GM12878 (cell line): ENCODE measurements around the gene ETS1. TPM values are rescaled to one million over a fixed set of nuclear protein-coding genes. Genes with fewer than 3 reads are reported as not detected.

Experiments
- CBFB ChIP-seq: IDR thresholded peaks from 2 replicates; pipeline ENCODE4 v1.6.1; 2016; ENCODE audit warnings: antibody characterized with exemption, low read depth
- CBX5 ChIP-seq: sonication (generic); IDR thresholded peaks from 2 replicates; pipeline ENCODE4 v1.6.1; 2016; ENCODE audit warnings: low read depth, moderate library complexity, mild to moderate bottlenecking, inconsistent platforms
- CREM ChIP-seq: IDR thresholded peaks from 2 replicates; pipeline ENCODE4 v1.6.1; 2014; ENCODE audit warnings: antibody characterized with exemption, low read depth
- E2F8 ChIP-seq: fragments of 450-650 bp; IDR thresholded peaks from 2 replicates; pipeline ENCODE4 v1.6.1; 2018; ENCODE audit warnings: mild to moderate bottlenecking, low read depth, moderate library complexity; ENCODE audit not compliant: partially characterized antibody
- EZH2 ChIP-seq: IDR thresholded peaks from 2 replicates; pipeline ENCODE4 v1.6.1; 2012; ENCODE audit warnings: low read depth, mild to moderate bottlenecking, control low read depth, inconsistent platforms, low read length, borderline replicate concordance; ENCODE audit not compliant: control insufficient read depth
- HDAC2 ChIP-seq: fragments of 200-600 bp; sonication (generic); IDR thresholded peaks from 2 replicates; pipeline ENCODE4 v1.6.1; 2017
- HSF1 ChIP-seq: fragments of 150-350 bp; IDR thresholded peaks from 2 replicates; pipeline ENCODE4 v1.6.1; 2014; ENCODE audit warnings: mild to moderate bottlenecking, low read depth, low read length
- IKZF1 ChIP-seq: fragments of 450-650 bp; conservative IDR thresholded peaks from 2 replicates; pipeline ENCODE4 v1.6.1; 2017; ENCODE audit warnings: antibody characterized with exemption, mild to moderate bottlenecking
- JUNB ChIP-seq: IDR thresholded peaks from 2 replicates; pipeline ENCODE4 v1.6.1; 2016; ENCODE audit warnings: antibody characterized with exemption, mild to moderate bottlenecking
- KAT2A ChIP-seq: conservative IDR thresholded peaks from 2 replicates; pipeline ENCODE4 v1.6.1; 2011; ENCODE audit warnings: low read depth, low read length; ENCODE audit not compliant: control insufficient read depth
- NR2F1 ChIP-seq: fragments of 450-650 bp; conservative IDR thresholded peaks from 2 replicates; pipeline ENCODE4 v1.6.1; 2017; ENCODE audit warnings: mild to moderate bottlenecking
- PAX5 ChIP-seq: IDR thresholded peaks from 2 replicates; pipeline ENCODE4 v1.6.1; 2011; ENCODE audit warnings: low read depth, low read length, borderline replicate concordance
- PML ChIP-seq: IDR thresholded peaks from 2 replicates; pipeline ENCODE4 v1.6.1; 2012; ENCODE audit warnings: low read length, inconsistent platforms
- RELB ChIP-seq: fragments of 450-650 bp; IDR thresholded peaks from 2 replicates; pipeline ENCODE4 v1.6.1; 2017; ENCODE audit warnings: low read depth, mild to moderate bottlenecking, moderate library complexity
- REST ChIP-seq: IDR thresholded peaks from 2 replicates; pipeline ENCODE4 v1.6.1; 2012; ENCODE audit warnings: mild to moderate bottlenecking, low read depth, low read length
- SKIL ChIP-seq: fragments of 450-650 bp; IDR thresholded peaks from 2 replicates; pipeline ENCODE4 v1.6.1; 2017; ENCODE audit warnings: mild to moderate bottlenecking, low read depth, inconsistent platforms; ENCODE audit not compliant: poor library complexity, severe bottlenecking
- SMAD5 ChIP-seq: IDR thresholded peaks from 2 replicates; pipeline ENCODE4 v1.6.1; 2016; ENCODE audit warnings: antibody characterized with exemption, low read depth
- SREBF2 ChIP-seq: IDR thresholded peaks from 2 replicates; pipeline ENCODE4 v1.6.1; 2012; ENCODE audit warnings: mild to moderate bottlenecking, low read length
- TBL1XR1 ChIP-seq: IDR thresholded peaks from 2 replicates; pipeline ENCODE4 v1.6.1; 2012; ENCODE audit warnings: low read depth, low read length, improper control_type of control experiment
- ZNF274 ChIP-seq: IDR thresholded peaks from one replicate; pipeline ENCODE4 v1.8.0; 2011; ENCODE audit not compliant: insufficient read length, insufficient read depth
- polyA plus RNA-seq, 11 experiments: library from polyadenylated mRNA; depleted of rRNA in 4 of 11; unstranded in 6 of 11; stranded (reverse) in 5 of 11; fragments of >200 nt; fragmentation: Nextera tagmentation in 4 of 11; fragmentation: Illumina TruSeq in 1 of 11; extraction: Ambion mirVana in 4 of 11; extraction: Trizol in 1 of 11; gene quantifications; 1 replicate in 1 of 11; 2 replicates in 10 of 11; pipeline versions ENCODE4 v1.2.1 to v1.2.3, GENCODE V29; 2011 to 2016; ENCODE audit warnings: inconsistent platforms in 2 of 11, missing spikeins in 2 of 11, low read depth in 1 of 11
- total RNA-seq, 4 experiments: library from RNA; depleted of rRNA in 3 of 4; stranded (reverse); fragments of >200 nt in 3 of 4; fragmentation: Illumina TruSeq in 1 of 4; extraction: Trizol in 1 of 4; gene quantifications; 2 replicates each; pipeline versions ENCODE4 v1.2.1 to v1.2.3, GENCODE V29; 2013 to 2021

Gene ETS1
- total and polyA plus RNA-seq, 10 of the 15 experiments (the other 5 are each of a cell fraction or from before 2014, with no cell fraction given), result 12.5 to 112 (median 55.5) TPM

- no peak for TF ChIP-seq REST
- TF ChIP-seq HSF1, result no peak
- TF ChIP-seq PAX5, result no peak
- TF ChIP-seq TBL1XR1, result no peak
- no peak for TF ChIP-seq KAT2A
- TF ChIP-seq IKZF1, result no peak
- no peak for TF ChIP-seq RELB
- no peak for TF ChIP-seq NR2F1
- no peak for TF ChIP-seq E2F8
- TF ChIP-seq SMAD5, result peak; percentile 47; the same call in 1 of the 2 replicates
- no peak for TF ChIP-seq EZH2
- peak; percentile 9; the same call in 1 of the 2 replicates for TF ChIP-seq JUNB
- TF ChIP-seq SREBF2, result no peak
- no peak for TF ChIP-seq SKIL
- TF ChIP-seq HDAC2, result no peak
- TF ChIP-seq PML, result no peak
- no peak for TF ChIP-seq ZNF274
- peak; percentile 71 for TF ChIP-seq CBFB
- no peak for TF ChIP-seq CBX5
- no peak for TF ChIP-seq CREM
Observed at GRCh38 chr11:128482512-128483191, 104.7 kb downstream of the ETS1 start (continued).
